Choroid plexus epithelial cell (primary cell): ENCODE data around the gene RC3H2.
A peak's percentile ranks its signal among the peaks of the same experiment; 100 is the strongest.
"Not testable (repeated sequence)": the region's sequence is repeated elsewhere in the genome, so short reads cannot be mapped to it uniquely, and the experiment has no call there.

Source experiments
- DNase-seq: peaks from one replicate; pipeline ENCODE4 v3.0.0-alpha.2; 2010; ENCODE audit warnings: low read depth
- H3K4me3 ChIP-seq: 2 replicates; pipeline ENCODE4 v1.5.1; 2011; ENCODE audit warnings: low read depth, mild to moderate bottlenecking, control low read depth, low read length, moderate library complexity
- CTCF ChIP-seq: conservative IDR thresholded peaks from 2 replicates; pipeline ENCODE4 v1.5.1; 2011; ENCODE audit warnings: low read depth, mild to moderate bottlenecking, control low read depth, inconsistent platforms, low read length, moderate library complexity

The RC3H2 gene

GRCh38 chr9:122922713-122923112, 17.6 kb upstream of the RC3H2 start:
- no peak for TF ChIP-seq CTCF
- no peak for DNase-seq
- H3K4me3 ChIP-seq, result no peak overlapping the region

- TF ChIP-seq CTCF, result no peak
- DNase-seq, result no peak
- H3K4me3 ChIP-seq, result no peak overlapping the region
Measured at GRCh38 chr9:122918310-122918709, 13.2 kb upstream of the RC3H2 start.

GRCh38 chr9:122912964-122913673, 8.0 kb upstream of the RC3H2 start, which contains the start of gene ZBTB6:
Gene ZBTB6 (minus strand): TSS chr9:122913323. CDS start chr9:122912072, 1,251 bp downstream.
- peak; percentile 88 for DNase-seq
- TF ChIP-seq CTCF, result peak; percentile 21
- H3K4me3 ChIP-seq, result peak within 1 kb of the TSS; percentile 84

GRCh38 chr9:122912671-122912963, 7.5 kb upstream of the RC3H2 start:
- TF ChIP-seq CTCF, result no peak
- H3K4me3 ChIP-seq, result peak overlapping the region; percentile 84

GRCh38 chr9:122906122-122906521, 963 bp upstream of the RC3H2 start:
- DNase-seq, H3K4me3 ChIP-seq: not testable (repeated sequence)

More at GRCh38 chr9:122912671-122912963, 7.5 kb upstream of the RC3H2 start:
- DNase-seq, result no peak

GRCh38 chr9:122904466-122904822, 715 bp downstream of the RC3H2 start:
- H3K4me3 ChIP-seq, result peak overlapping the region; percentile 77
- TF ChIP-seq CTCF, result no peak
- peak; percentile 28 for DNase-seq

- no peak for TF ChIP-seq CTCF
- H3K4me3 ChIP-seq, result no peak overlapping the region
- peak; percentile 53 for DNase-seq
Measured at GRCh38 chr9:122900791-122901190, 4.4 kb downstream of the RC3H2 start.
